Parathyroid adenoma (tissue), 2 donors: Measurements from ENCODE around the gene HOXC11.

ENCODE experiments used
- H2AFZ ChIP-seq: fragments of 300-600 bp; sonication (generic); one replicate; pipeline ENCODE4 v1.7.0; 2017; ENCODE audit warnings: antibody characterized with exemption, mild to moderate bottlenecking
- H3K27ac ChIP-seq: fragments of 300-600 bp; sonication (generic); one replicate; pipeline ENCODE4 v1.7.0; 2017
- H3K27me3 ChIP-seq: fragments of 300-600 bp; sonication (generic); one replicate; pipeline ENCODE4 v1.7.0; 2017; ENCODE audit warnings: low read length; ENCODE audit not compliant: control insufficient read depth, insufficient read depth
- H3K36me3 ChIP-seq: fragments of 300-600 bp; sonication (generic); one replicate; pipeline ENCODE4 v1.7.0; 2017; ENCODE audit warnings: low read length; ENCODE audit not compliant: control insufficient read depth, insufficient read depth
- H3K4me1 ChIP-seq: fragments of 300-600 bp; sonication (generic); one replicate; pipeline ENCODE4 v1.7.0; 2017; ENCODE audit warnings: control low read depth
- H3K4me2 ChIP-seq: fragments of 300-600 bp; sonication (generic); one replicate; pipeline ENCODE4 v1.7.0; 2017; ENCODE audit warnings: low read length
- H3K4me3 ChIP-seq: fragments of 300-600 bp; sonication (generic); one replicate; pipeline ENCODE4 v1.7.0; 2017; ENCODE audit warnings: low read depth, low read length
- H3K79me2 ChIP-seq: fragments of 300-600 bp; sonication (generic); one replicate; pipeline ENCODE4 v1.7.0; 2017; ENCODE audit warnings: control low read depth
- H3K9ac ChIP-seq: fragments of 300-600 bp; sonication (generic); one replicate; pipeline ENCODE4 v1.7.0; 2017; ENCODE audit warnings: mild to moderate bottlenecking
- H3K9me3 ChIP-seq: fragments of 300-600 bp; sonication (generic); one replicate; pipeline ENCODE4 v1.7.0; 2017; ENCODE audit warnings: low read length; ENCODE audit not compliant: control insufficient read depth
- TF ChIP-seq, protein P1 (sequence below): fragments of 300-600 bp; sonication (generic); IDR thresholded peaks from one replicate; pipeline ENCODE4 v1.7.0; 2017; ENCODE audit warnings: antibody characterized with exemption, mild to moderate bottlenecking
- donor health status: primary hyperparathyroidism.

The HOXC11 gene

DNA sequence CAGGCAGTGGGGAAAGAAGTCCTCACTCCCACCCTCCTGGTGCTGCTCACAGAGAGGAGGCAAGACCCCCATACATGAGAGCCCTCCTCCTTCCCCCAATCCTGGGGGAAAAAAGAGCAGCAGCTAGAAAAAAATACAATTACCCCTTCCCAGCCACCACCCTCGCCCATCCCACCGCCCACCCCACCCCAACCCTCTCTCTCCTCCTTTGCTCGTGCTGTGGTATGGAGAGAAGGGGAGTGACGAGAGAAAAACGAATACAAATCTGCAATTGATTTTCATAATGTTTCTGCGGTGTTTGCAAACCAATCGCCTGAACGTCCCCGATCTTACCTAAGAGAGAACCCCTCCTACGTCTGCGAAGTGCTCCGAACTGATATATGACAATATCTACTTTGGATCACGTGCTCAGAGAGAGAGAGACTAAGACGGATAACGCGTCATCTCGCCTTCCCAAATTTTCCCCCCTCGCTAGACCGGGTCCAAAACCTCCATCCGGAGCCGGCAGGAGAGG is at the start of gene HOXC11:
HOXC11 (plus strand) TSS at position 405 of the 514 bp plus-strand sequence. CDS start 116 bp downstream, outside the sequence.
- TF ChIP-seq, protein P1, sequence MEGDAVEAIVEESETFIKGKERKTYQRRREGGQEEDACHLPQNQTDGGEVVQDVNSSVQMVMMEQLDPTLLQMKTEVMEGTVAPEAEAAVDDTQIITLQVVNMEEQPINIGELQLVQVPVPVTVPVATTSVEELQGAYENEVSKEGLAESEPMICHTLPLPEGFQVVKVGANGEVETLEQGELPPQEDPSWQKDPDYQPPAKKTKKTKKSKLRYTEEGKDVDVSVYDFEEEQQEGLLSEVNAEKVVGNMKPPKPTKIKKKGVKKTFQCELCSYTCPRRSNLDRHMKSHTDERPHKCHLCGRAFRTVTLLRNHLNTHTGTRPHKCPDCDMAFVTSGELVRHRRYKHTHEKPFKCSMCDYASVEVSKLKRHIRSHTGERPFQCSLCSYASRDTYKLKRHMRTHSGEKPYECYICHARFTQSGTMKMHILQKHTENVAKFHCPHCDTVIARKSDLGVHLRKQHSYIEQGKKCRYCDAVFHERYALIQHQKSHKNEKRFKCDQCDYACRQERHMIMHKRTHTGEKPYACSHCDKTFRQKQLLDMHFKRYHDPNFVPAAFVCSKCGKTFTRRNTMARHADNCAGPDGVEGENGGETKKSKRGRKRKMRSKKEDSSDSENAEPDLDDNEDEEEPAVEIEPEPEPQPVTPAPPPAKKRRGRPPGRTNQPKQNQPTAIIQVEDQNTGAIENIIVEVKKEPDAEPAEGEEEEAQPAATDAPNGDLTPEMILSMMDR: no peak
- Histone ChIP-seq H3K79me2 (no peaks in the 10 kb centered on the region), H3K27me3 (peaks cover 45% of the 10 kb centered on the region), H3K4me2 (no peak within 1 kb of the TSS), H3K27ac (no peak within 1 kb of the TSS), H2AFZ (no peak within 1 kb of the TSS), H3K9me3 (no peaks in the 10 kb centered on the region), H3K9ac (no peak within 1 kb of the TSS), H3K4me1 (no peaks in the 10 kb centered on the region), H3K4me3 (no peak within 1 kb of the TSS), H3K36me3 (no peaks in the 10 kb centered on the region)

DNA sequence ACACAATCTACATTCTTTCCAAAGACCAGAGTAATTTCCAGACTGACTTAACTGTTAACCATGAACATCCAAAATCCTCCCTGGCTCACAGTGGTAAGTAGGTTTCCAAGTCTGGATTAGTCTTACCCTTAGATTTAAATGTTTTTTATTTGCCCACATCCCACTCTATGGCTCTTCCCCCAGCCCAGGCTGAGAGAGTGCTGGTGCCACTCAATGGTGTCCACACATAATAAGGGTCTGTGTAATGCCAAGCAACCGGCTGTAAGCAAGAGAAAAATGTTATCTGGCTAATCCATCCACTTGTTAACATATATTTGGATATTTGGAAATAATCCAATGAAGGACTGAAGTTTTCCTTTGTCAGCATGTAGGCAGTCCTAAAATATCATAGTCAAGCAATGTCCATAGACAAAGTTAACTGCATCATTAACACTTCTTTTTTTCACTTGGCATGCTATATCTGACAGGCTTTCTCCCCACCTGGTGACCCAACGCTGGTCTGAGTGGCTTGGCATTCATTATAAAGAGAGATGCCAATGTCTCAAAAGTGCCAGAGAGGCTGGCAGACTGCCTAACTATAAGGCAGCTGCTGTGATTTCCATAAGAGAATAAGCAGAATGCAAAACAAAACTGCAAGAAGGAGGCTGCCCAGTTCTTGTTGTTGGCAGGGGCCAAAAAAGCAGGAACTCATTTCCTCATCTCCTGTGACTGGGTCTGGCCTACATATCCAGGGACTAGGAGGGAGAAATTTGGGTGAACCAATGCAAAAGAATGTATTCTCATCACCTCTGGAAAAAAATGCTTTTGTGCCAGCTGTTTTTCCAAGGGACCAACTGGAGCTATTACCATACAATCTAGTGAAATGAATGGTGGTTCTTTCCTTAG is 48.2 kb upstream of the HOXC11 start:
- Histone ChIP-seq H3K27ac (no peak overlapping the region), H3K4me2 (no peak overlapping the region), H3K9ac (no peak overlapping the region), H2AFZ (no peak overlapping the region), H3K79me2 (no peaks in the 10 kb centered on the region), H3K4me1 (no peaks in the 10 kb centered on the region), H3K4me3 (no peak overlapping the region), H3K27me3 (peaks cover 9% of the 10 kb centered on the region), H3K36me3 (no peaks in the 10 kb centered on the region), H3K9me3 (no peaks in the 10 kb centered on the region)
- TF ChIP-seq, protein P1: no peak

DNA sequence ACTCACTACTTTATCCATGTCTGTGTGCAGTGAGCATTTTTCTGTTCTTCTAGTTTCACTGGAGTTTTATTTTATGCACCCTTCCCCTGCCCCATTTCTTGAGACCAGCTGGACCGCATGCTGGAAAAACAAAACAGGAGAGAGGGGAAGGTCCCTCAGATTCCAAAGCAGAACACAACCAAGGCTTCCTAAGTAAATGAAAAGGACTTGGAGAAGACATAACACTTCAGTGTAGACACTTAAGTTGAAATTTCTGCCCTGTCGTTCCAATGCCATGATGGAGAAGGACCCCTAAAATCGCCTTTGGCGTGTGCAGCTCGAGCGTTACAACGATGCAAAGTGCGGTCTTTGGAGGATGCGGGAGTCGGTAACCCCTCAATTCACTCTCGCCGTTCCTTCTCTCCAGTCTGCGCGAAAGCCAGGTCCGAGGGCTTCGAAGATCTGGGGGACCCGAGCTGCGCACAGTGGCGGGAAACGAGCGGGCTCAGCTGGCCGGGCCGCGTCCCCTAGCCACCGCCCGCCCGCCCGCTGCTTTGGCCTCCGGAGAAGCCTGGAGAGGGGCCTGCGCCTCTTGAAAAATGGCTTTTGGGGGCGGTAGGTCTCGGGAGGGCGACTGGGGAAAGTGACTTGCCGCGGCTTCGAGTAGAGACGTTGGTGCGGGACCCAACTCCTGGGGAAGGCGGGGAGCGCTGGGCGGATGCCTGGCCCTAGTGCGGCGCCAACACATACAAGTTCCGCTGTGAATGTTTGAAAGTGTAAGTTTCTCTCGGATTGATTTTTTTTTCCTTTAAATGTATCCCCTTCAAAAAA is 45.5 kb upstream of the HOXC11 start:
- H2AFZ ChIP-seq: no peak overlapping the region
- H3K4me3 ChIP-seq: no peak overlapping the region
- no peaks in the 10 kb centered on the region for H3K79me2 ChIP-seq
- no peaks in the 10 kb centered on the region for H3K4me1 ChIP-seq
- H3K27ac ChIP-seq: no peak overlapping the region
- peaks cover 15% of the 10 kb centered on the region for H3K27me3 ChIP-seq
- H3K4me2 ChIP-seq: no peak overlapping the region
- H3K9ac ChIP-seq: no peak overlapping the region
- TF ChIP-seq, protein P1: no peak
- no peaks in the 10 kb centered on the region for H3K36me3 ChIP-seq
- H3K9me3 ChIP-seq: no peaks in the 10 kb centered on the region

DNA sequence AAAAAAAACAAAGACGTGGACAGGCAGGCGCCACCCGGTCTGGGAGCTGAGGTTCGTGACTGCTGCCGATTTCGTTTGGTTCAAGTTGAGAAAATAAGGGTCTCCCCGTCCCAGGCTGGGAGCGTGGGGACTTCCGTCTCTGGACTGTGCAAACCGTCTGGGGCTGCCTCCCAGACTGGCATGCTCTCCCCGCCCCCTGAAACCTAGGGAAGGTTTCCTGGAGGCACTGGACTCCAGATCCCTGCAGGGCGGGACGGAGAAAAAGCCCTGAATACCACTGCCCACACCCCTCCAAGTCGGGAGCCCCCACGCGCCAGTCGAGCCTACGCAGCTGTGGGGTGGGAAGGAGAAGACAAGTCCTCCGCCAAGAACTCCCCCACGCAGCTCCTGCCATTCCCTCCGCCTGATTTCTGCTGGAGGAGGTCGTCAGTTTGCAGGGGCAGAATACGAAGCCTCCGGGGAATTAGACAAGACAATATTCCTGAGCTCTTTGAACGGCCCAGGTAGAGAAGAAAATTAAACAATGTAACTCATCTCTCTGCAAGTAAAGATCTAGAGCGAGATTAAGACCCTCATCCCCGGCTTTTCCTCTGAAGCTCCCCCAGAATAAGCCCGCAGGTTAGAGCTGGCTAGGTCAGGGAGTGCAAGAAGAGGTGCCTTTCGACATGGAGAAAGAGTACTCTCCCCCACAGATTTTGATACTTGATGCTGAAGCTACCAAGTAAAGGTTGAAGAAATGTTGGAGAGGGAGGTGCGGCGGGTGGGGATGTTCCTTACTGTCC is 44.7 kb upstream of the HOXC11 start:
- Histone ChIP-seq H3K9ac (no peak overlapping the region), H3K9me3 (no peaks in the 10 kb centered on the region), H2AFZ (no peak overlapping the region), H3K27ac (no peak overlapping the region), H3K4me1 (no peaks in the 10 kb centered on the region), H3K4me3 (no peak overlapping the region), H3K36me3 (no peaks in the 10 kb centered on the region), H3K27me3 (peaks cover 15% of the 10 kb centered on the region), H3K4me2 (no peak overlapping the region), H3K79me2 (no peaks in the 10 kb centered on the region)
- TF ChIP-seq, protein P1: no peak
